ENCODE results near the gene SLC5A5.

Gene SLC5A5

GRCh38 chr19:17926044-17926443 is 54.3 kb downstream of the SLC5A5 start:
- DNase-seq: no peak

GRCh38 chr19:17929056-17929455 is 57.3 kb downstream of the SLC5A5 start:
- DNase-seq: no peak

GRCh38 chr19:17931532-17932191 is 59.9 kb downstream of the SLC5A5 start:
- DNase-seq: peak in 1 of 2 experiments; percentile 39

GRCh38 chr19:17932485-17933338 is 61.0 kb downstream of the SLC5A5 start, which contains the start of gene CCDC124:
TSS of gene CCDC124 (plus strand) at chr19:17933015. CDS start at chr19:17936421, 3,406 bp downstream.
- peak; percentile 91 to 93 for DNase-seq

- DNase-seq: no peak
Observed at GRCh38 chr19:17933414-17934129, 61.8 kb downstream of the SLC5A5 start.

- no peak for DNase-seq
Observed at GRCh38 chr19:17936379-17936778, 64.6 kb downstream of the SLC5A5 start.

- no peak for DNase-seq
Observed at GRCh38 chr19:17937371-17937900, 65.7 kb downstream of the SLC5A5 start.

GRCh38 chr19:17938092-17938845 is 66.5 kb downstream of the SLC5A5 start:
- peak; percentile 86 to 89 for DNase-seq

GRCh38 chr19:17942181-17942580 is 70.4 kb downstream of the SLC5A5 start:
- DNase-seq: no peak

GRCh38 chr19:17942582-17943273 is 71.0 kb downstream of the SLC5A5 start:
- no peak for DNase-seq

- no peak for DNase-seq
Observed at GRCh38 chr19:17943274-17944221, 71.8 kb downstream of the SLC5A5 start.

GRCh38 chr19:17944301-17944700 is 72.6 kb downstream of the SLC5A5 start:
- DNase-seq: no peak
